ENCODE measurements around the gene MS4A18.

MS4A18 gene

DNA sequence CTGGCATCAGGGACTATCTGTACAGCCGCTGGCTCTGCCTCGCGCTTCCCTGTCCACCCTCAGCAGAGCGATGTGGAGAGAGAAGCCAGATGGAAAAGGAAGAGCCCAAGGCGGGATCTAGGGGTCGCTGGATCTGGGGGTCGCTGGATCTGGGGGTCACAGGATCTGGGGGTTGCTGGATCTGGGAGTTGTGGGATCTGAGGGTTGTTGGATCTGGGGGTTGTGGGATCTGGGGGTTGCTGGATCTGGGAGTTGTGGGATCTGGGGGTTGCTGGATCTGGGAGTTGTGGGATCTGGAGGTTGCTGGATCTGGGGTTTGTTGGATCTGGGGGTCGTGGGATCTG lies 58.6 kb downstream of the MS4A18 start:
- no peak for DNase-seq (ENCODE audit: low read depth, low spot score)
- no peak overlapping the region for H3K27ac ChIP-seq

DNA sequence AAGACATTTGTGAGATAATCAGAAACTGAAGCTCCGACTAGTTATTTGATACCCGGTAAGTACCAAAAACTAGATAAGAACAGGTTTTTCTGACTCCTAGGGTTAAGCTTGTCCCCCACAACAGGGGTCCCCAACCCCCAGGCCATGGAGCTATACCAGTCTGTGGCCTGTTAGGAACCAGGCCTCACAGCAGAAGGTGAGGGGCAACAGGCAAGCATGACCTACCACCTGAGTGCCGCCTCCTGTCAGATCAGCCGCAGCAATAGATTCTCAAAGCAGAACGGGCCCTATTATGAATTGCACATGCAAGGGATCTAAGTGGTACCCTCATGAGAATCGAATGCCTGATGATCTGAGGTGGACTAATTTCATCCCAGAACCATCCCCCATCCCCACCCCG lies 59.4 kb downstream of the MS4A18 start:
- no peak for DNase-seq (ENCODE audit: low read depth, low spot score)
- no peak overlapping the region for H3K27ac ChIP-seq

DNA sequence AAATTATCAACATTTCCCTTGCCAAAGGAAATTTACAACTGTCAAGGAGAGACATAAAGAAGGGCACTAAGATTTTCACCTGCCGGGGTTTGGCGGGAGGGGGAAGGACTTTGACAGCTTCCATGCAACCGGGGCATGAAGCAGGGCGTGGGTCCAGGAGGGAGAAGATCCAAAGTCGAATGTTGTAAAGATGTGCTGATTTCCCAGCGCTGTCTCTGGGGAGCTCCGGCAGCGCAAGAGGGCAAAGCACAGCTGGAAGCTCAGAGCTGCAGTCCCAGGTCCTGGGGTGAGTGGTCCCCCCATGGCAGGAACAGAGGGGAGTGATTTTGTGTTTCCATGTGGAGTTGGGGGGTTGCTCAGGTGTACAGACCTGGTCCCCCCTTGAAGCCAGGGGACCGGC lies 60.6 kb downstream of the MS4A18 start, which contains the start of gene MS4A10:
TSS of gene MS4A10 (plus strand) at position 198 of the 400 bp plus-strand sequence. CDS start 5,003 bp downstream, outside the sequence.
- no peak for DNase-seq (ENCODE audit: low read depth, low spot score)
- H3K27ac ChIP-seq = no peak within 1 kb of the TSS

DNA sequence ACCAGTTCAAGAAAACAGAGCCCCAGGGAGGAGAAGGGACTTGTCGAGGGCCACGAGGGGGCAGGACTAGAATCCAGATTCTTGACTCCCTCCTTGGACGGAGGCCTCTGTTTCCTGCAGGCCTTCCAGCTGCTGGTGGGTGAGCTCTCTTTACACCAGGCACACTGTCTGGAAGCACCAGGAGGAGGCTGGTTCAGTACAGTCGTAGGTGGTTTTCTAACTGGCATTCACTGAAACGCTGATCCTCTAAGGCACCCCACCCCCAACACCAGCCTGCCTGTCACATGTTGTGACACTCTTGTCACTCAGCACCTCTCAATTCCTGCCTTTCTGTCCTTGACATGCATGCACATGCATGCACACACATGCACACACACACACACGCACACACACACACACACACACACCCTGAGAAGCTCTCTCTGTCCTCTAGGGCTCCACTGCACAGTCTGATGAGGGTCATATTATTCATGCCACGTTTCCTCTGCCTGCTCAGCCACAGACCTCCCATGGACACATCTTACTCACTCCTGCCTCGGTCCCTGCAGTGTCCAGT lies 61.4 kb downstream of the MS4A18 start:
- DNase-seq (ENCODE audit: low read depth, low spot score) = no peak
- H3K27ac ChIP-seq = no peak overlapping the region

DNA sequence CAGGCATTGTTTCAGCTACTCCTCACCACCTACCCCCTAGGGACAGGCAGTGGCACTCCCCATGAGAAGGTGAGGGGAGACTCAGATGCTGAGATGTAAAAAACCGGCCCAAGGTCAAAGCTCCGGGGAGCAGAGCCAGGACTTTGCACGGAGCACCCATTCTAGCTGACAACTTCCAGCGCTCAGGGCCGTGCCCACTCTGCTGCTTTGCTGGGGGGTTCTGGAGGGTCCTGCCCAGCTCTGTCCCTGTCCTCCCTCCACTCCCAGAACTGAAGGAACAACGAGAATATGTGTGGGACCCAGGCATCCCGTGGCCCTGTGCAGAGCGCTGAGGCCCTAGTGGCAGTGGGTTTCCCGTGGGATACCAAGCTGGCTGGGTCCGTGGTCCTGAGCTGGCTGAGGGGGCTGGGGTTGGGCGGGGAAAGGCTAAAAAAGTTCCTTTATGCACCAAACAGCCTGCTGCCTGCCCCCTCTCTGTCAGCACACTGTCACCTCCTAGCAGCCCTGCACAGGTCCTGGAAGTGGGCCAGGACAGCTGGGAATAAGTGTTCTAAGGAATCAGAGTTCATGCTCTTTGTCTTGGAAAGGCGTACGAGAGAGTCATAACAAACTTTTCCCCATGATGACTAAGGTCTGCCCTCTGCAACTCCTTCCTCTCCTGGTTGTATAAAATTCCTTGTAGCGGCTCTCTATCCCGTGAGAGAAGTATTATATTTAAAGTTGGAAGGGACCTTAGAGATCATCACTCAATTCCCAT lies 62.5 kb downstream of the MS4A18 start:
- H3K27ac ChIP-seq = no peak overlapping the region
- DNase-seq (ENCODE audit: low read depth, low spot score) = no peak

DNA sequence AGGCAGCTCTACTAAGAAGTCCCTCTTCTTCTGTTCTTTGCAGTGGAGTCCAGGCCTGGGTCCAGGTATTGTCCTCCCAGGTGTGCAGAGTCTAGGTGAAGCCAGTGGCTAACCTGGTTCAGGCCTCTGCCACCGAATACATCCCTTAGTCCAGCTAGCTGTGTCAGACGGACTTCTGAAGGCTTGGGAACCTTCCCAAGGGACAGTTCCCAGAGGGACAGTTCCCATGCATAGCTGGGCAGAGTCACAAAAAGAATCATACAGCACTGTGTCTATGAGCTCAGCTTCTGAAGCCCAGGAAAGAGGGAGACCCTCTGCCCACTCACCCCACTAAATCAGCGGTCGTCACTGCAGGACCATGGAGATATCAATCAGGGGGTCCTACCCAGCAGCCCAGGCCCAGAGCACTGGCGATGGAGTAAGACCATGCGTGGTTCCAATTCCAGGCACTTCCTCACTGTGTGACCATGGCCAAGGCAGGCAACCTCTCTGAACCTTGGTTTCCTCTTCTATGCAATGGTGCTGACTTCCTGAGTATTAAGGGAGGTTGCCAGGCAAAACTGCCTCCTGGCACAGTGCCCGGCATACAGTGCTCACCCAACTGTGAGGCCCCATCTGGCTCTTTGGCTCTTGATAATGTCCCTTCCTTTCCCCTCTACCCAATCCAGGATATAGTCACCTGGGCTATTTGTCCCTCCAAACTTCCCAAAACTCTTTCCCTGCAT lies 64.0 kb downstream of the MS4A18 start:
- DNase-seq (ENCODE audit: low read depth, low spot score) = no peak
- no peak overlapping the region for H3K27ac ChIP-seq

DNA sequence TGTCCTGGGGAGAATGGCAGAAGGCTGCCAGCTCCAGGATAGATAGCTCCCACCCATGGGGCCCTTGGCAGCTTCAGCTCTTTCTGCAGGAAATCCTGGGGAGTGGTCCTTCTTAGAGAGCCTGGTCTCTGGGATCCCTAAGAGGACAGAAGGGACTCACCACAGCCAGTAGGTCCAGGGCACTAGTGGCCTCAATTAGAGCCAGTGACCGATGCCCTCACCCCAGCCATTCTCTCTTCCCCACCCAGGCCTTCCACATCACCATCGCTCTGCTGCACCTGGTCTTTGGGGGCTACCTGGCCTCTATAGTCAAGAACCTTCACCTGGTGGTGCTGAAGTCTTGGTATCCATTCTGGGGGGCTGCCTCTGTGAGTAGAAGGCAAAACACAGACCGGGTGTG lies 66.2 kb downstream of the MS4A18 start:
- H3K27ac ChIP-seq = no peak overlapping the region
- no peak for DNase-seq (ENCODE audit: low read depth, low spot score)

DNA sequence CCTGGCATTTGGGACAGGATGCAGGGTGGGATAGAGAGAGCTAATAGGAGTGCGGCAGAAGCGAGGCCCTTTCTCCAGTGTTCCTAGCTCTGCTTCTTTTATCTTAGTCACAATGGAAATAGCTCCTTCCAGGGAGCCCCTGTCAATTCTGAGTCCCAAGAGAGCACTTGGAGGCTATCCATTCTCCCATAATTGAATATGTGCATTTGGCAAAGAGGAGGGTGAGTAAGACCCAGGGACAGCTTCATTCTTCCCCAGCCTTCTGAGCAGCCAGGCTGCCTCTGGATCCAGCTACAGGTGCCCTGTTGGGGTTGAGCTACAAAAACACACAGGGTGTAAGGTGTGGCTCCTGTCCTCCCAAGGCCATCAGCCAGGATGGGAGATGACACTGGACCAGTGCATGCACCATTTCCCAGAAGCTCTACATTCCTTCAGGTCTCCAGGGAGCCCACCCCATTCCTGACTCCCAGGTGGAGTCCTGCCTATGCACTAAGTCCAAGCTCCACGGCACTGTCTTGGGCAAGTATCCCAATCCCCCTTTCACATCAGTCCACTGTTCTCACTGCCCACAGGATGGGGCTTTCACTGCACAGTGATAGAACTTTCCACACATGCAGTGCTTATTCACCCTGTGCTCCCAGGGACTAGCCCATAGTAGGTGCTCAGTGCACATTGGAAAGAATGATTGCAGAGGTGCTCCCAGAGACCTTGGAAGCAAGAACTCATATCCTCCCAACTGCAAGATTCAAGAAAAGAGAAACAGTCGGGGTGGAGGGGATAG lies 66.8 kb downstream of the MS4A18 start:
- DNase-seq (ENCODE audit: low read depth, low spot score) = no peak
- no peak overlapping the region for H3K27ac ChIP-seq

DNA sequence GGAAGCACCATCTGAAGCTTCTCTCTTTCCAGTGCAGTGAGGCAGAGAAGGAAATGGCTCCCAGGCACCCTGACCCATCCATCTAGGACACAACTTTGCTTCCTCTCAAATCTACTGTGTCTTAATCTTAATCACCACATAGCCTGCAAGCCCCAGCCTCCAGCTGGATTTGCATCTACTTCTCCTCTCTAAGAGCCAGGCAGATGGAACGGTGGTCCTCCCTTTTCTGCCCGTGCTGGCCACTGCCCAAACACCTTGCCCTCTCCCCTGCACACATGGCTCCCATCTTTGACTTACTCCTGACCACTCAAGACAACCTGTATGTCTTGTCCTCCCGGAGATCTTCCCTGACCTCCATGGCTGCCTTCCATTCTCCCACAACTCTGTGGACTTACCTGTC lies 68.0 kb downstream of the MS4A18 start:
- H3K27ac ChIP-seq = no peak overlapping the region
- no peak for DNase-seq (ENCODE audit: low read depth, low spot score)
